22Rv1 (cell line): ENCODE results near the gene CBY2.

Experiments used
- H3K27ac ChIP-seq: fragments of 450-650 bp; 2 replicates; pipeline ENCODE4 v1.5.1; 2017
- ZFX ChIP-seq: fragments of 450-650 bp; IDR thresholded peaks from 2 replicates; pipeline ENCODE4 v1.6.1; 2017; ENCODE audit warnings: antibody characterized with exemption, borderline replicate concordance
- TF ChIP-seq, protein P1 (sequence below): fragments of 450-650 bp; IDR thresholded peaks from 2 replicates; pipeline ENCODE4 v1.5.1; 2017; ENCODE audit warnings: mild to moderate bottlenecking

The CBY2 gene

DNA sequence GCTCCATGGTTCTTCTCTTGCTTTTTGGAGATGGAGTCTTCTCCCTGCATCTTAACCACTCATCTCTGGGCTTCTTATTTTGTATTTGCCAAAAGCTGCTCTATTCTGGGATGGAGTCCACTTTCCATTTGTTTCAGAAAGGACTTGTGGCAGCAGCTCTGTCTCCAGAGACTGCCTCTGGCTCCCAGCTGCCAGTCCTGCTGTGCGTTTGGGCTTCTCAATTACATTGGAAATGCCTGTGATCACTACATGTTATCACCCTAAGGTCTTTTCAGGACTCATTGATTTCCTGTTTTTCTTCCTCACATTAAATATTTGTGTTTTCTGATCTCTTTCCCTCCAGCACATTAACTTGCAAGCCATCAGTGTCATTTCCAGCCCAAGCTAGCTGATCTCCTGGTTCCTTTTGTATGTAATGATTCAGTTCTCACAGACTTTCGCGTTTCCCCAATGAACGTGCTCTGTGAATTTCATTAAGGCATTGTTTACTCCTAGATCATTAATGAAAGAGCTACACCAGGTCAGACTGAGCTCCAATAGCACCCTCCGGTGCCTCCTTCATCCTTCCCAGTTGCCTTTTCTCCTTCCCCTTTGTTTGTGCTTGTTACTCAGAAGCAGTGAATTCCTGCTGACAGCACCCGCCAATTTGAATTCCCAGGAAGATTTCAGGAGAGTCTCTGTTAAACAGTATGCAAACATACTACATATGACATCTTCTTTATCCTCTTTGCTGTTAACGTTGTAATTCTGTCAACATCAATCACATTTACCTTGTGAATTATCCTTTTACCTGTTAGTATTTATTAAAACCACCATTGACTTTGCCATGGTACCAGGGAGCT, 3.0 kb downstream of the CBY2 start:
- TF ChIP-seq ZFX, result no peak
- TF ChIP-seq, protein P1, sequence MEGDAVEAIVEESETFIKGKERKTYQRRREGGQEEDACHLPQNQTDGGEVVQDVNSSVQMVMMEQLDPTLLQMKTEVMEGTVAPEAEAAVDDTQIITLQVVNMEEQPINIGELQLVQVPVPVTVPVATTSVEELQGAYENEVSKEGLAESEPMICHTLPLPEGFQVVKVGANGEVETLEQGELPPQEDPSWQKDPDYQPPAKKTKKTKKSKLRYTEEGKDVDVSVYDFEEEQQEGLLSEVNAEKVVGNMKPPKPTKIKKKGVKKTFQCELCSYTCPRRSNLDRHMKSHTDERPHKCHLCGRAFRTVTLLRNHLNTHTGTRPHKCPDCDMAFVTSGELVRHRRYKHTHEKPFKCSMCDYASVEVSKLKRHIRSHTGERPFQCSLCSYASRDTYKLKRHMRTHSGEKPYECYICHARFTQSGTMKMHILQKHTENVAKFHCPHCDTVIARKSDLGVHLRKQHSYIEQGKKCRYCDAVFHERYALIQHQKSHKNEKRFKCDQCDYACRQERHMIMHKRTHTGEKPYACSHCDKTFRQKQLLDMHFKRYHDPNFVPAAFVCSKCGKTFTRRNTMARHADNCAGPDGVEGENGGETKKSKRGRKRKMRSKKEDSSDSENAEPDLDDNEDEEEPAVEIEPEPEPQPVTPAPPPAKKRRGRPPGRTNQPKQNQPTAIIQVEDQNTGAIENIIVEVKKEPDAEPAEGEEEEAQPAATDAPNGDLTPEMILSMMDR, result no peak
- no peak overlapping the region for H3K27ac ChIP-seq

DNA sequence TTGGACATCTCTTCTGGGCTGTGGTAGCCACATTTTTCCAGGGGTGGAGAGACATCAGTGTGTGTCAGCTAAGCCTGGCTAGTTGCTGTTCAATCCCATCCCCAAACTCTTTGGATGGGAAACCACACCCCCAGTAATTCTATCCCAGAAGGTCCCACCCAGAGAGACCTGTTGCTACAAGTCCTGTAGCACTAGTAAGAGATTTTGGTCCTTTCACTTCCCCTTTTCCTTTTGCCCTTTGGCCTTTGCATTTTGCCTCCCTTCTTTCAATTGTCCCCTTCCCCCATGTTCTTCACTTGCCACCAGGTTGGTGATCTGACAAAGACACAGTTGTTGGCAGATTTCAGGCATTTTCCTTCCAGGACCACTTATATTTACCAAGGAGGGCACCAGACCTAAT, 3.8 kb downstream of the CBY2 start:
- no peak for TF ChIP-seq ZFX
- TF ChIP-seq, protein P1, result no peak
- no peak overlapping the region for H3K27ac ChIP-seq

DNA sequence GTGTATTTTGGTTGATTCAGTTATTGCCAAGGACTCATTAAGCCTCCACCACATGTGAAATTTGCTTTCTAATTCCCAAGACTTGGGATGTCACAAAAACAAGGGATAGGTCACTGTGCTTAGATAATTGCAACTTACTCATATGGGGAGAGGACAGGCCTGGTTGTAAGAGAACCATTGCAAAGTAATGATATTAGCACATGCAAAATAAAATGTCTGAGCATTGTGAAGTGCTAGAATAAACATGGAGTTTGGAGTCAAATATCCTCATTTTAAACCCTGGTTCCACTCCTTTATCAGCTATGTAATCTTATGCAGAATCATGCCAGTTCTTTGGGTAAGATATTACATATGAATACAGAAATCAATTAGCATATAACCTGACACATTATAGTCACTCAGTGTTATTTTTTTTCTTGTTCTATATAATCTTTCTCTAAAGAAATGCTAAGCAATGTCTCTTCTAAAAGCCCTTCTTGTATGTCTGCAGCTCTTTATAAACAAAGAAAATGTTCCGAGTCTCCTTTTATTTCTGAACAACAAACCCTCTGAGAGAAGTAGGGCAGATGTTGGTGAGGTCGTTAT, 5.5 kb downstream of the CBY2 start:
- TF ChIP-seq, protein P1, result no peak
- no peak for TF ChIP-seq ZFX
- no peak overlapping the region for H3K27ac ChIP-seq

DNA sequence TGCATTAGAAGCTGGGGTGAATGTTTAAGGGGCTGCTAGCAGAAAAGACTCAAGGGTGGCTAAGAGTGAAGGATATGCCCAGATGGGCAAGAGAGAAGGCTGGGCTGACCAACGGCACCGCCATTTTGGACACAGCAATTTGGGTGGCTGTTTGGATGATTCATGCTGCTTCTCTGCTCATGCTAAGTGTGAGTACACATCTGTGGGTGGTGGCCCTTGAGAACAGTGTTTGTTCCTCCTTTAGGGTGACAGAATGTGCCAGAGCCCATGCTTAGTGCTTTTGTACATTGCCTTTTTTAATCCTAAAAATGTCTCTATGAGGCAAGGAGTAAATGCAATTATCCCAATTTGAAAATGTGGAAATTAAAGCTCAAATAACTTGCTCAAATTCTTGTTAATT, 9.8 kb downstream of the CBY2 start:
- TF ChIP-seq ZFX, result no peak
- TF ChIP-seq, protein P1, result no peak

DNA sequence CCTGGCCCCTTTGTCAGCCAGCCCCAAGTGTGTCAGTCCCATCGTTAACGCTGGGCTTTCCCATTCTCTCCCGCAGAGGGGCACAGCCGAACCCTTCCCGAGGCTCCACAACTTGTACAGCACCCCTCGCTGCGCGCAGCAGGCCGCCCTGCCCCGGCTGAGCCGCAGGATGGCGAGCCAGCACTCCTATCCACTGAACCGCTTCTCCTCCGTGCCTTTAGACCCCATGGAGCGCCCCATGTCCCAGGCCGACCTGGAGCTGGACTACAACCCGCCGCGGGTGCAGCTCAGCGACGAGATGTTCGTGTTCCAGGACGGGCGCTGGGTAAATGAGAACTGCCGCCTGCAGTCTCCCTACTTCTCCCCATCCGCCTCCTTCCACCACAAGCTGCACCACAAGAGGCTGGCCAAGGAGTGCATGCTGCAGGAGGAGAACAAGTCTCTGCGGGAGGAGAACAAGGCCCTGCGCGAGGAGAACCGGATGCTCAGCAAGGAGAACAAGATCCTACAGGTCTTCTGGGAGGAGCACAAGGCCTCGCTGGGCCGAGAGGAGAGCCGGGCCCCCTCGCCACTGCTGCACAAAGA, 11.1 kb downstream of the CBY2 start:
- no peak for TF ChIP-seq ZFX
- H3K27ac ChIP-seq, result no peak overlapping the region

More for the DNA sequence above, 9.8 kb downstream of the CBY2 start:
- H3K27ac ChIP-seq, result no peak overlapping the region

DNA sequence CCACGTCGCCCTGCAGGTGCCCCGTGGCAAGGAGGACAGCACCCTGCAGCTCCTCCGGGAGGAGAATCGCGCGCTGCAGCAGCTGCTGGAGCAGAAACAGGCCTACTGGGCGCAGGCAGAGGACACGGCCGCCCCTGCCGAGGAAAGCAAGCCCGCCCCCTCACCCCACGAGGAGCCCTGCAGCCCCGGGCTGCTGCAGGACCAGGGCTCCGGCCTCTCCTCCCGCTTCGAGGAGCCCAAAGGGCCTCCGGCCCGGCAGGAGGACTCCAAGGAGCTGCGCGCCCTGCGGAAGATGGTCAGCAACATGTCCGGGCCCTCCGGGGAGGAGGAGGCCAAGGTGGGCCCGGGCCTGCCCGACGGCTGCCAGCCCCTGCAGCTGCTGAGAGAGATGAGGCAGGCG, 11.6 kb downstream of the CBY2 start:
- TF ChIP-seq ZFX, result no peak
- TF ChIP-seq, protein P1, result no peak

DNA sequence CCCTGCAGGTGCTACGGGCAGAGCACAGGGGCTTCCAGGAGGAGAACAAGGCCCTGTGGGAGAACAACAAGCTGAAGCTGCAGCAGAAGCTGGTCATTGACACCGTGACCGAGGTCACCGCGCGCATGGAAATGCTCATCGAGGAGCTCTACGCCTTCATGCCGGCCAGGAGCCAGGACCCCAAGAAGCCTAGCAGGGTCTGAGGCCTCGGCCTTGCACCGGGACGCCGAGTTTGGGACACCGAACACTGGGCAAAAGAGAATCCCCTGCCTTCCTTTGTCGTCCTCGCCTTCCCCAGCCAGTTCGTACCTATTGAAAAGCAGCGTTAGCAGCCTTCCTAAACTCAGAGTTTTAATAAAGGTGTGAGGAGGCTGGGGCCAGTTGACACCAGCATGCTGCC, 12.1 kb downstream of the CBY2 start:
- no peak overlapping the region for H3K27ac ChIP-seq
- no peak for TF ChIP-seq ZFX
- TF ChIP-seq, protein P1, result no peak

More for the DNA sequence above, 11.6 kb downstream of the CBY2 start:
- H3K27ac ChIP-seq, result no peak overlapping the region
